Measurements from ENCODE around the gene EPC2.
"Not testable (repeated sequence)": the region's sequence is repeated elsewhere in the genome, so short reads cannot be mapped to it uniquely, and the experiment has no call there.

EPC2 gene

GRCh38 chr2:148670773-148671172 is 26.2 kb downstream of the EPC2 start:
- H3K27ac ChIP-seq: no peak overlapping the region
- H3K4me3 ChIP-seq: no peak overlapping the region
- no peak for TF ChIP-seq CTCF (IDR thresholded peaks at IDR 0.05)
- DNase-seq (ENCODE audit: low spot score): no peak

GRCh38 chr2:148674063-148675020 is 29.8 kb downstream of the EPC2 start:
- H3K27ac ChIP-seq: no peak overlapping the region
- no peak for DNase-seq (ENCODE audit: low spot score)
- no peak overlapping the region for H3K4me3 ChIP-seq
- no peak for TF ChIP-seq CTCF (IDR thresholded peaks at IDR 0.05)

- no peak for TF ChIP-seq CTCF (IDR thresholded peaks at IDR 0.05)
- no peak for DNase-seq (ENCODE audit: low spot score)
- Histone ChIP-seq H3K27ac (no peak overlapping the region), H3K4me3 (no peak overlapping the region)
These were observed 31.2 kb downstream of the EPC2 start for GRCh38 chr2:148675708-148676107.

- DNase-seq (ENCODE audit: low spot score); H3K27ac ChIP-seq; H3K4me3 ChIP-seq: not testable (repeated sequence)
These were observed 34.0 kb downstream of the EPC2 start for GRCh38 chr2:148678302-148679179.

- H3K4me3 ChIP-seq: no peak overlapping the region
- no peak for TF ChIP-seq CTCF (IDR thresholded peaks at IDR 0.05)
- no peak for DNase-seq (ENCODE audit: low spot score)
These were observed 35.9 kb downstream of the EPC2 start for GRCh38 chr2:148680462-148680861.

GRCh38 chr2:148681443-148681842 is 36.9 kb downstream of the EPC2 start:
- H3K27ac ChIP-seq: no peak overlapping the region
- no peak for DNase-seq (ENCODE audit: low spot score)
- TF ChIP-seq CTCF (IDR thresholded peaks at IDR 0.05): no peak
- H3K4me3 ChIP-seq: no peak overlapping the region

More at GRCh38 chr2:148680462-148680861, 35.9 kb downstream of the EPC2 start:
- no peak overlapping the region for H3K27ac ChIP-seq

GRCh38 chr2:148681862-148682261 is 37.3 kb downstream of the EPC2 start:
- DNase-seq (ENCODE audit: low spot score); H3K27ac ChIP-seq; H3K4me3 ChIP-seq: not testable (repeated sequence)

Data from coronary artery (tissue), 2 donors.